ENCODE measurements around the gene MAP3K21.

MAP3K21 gene

GRCh38 chr1:233359905-233360304, 32.4 kb downstream of the MAP3K21 start:
- peaks cover 40% of the 10 kb centered on the region for H3K36me3 ChIP-seq (replicated peaks; ENCODE audit: low read depth, low read length)
- TF ChIP-seq EZH2phosphoT487 (IDR thresholded peaks at IDR 0.05; ENCODE audit: low read depth), result no peak
- TF ChIP-seq CTCF (IDR thresholded peaks at IDR 0.05; ENCODE audit: low read depth, low read length), result no peak
- peaks cover 4% of the 10 kb centered on the region; the same call in 1 of the 2 replicates for H4K20me1 ChIP-seq (ENCODE audit: insufficient read depth, low read length)
- H3K9me3 ChIP-seq (ENCODE audit: insufficient read depth, low read length), result no peaks in the 10 kb centered on the region
- peaks cover 28% of the 10 kb centered on the region for H3K4me1 ChIP-seq (ENCODE audit: low read length)
- no peaks in the 10 kb centered on the region for H3K27me3 ChIP-seq (ENCODE audit: low read depth, low read length)
- H3K4me2 ChIP-seq (ENCODE audit: low read length), result no peak overlapping the region
- H2AFZ ChIP-seq (ENCODE audit: low read depth, low read length), result no peak overlapping the region
- no peaks in the 10 kb centered on the region for H3K79me2 ChIP-seq (ENCODE audit: low read length)
- H3K27ac ChIP-seq (ENCODE audit: low read length), result no peak overlapping the region
- H3K4me3 ChIP-seq (ENCODE audit: low read length), result no peak overlapping the region
- no peak overlapping the region for H3K9ac ChIP-seq (ENCODE audit: low read length)

DNA sequence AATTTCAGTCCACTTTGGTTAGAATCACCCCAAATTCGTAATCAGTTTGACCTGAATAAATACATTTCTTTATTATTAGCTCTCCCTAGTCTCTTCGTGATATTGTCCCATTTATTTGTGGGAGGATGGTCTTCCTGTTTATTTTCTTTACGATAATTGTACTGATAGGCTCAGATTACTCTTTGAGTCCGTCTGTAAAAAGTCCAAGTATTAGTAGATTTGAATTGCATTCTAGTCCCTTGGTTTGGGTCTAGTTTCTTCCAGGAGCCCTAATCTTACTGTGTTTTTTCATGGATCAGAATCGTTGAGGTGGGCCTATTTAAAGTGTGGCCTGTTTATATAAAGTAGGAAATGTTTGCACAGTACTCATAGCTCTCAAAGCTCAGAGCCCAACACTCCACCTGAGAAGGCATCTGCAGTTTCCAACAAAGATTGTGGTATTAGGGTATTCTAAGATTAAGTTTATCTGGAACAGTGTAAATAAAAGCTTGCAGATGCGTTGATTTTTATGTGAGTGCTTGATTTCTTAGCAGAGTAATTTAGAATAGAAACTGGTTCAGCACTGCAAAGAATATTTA, 33.1 kb downstream of the MAP3K21 start:
- Histone ChIP-seq H4K20me1 (ENCODE audit: insufficient read depth, low read length) (peaks cover 4% of the 10 kb centered on the region; the same call in 1 of the 2 replicates), H3K27me3 (ENCODE audit: low read depth, low read length) (no peaks in the 10 kb centered on the region), H3K36me3 (replicated peaks; ENCODE audit: low read depth, low read length) (peaks cover 33% of the 10 kb centered on the region), H3K4me3 (ENCODE audit: low read length) (no peak overlapping the region), H3K79me2 (ENCODE audit: low read length) (no peaks in the 10 kb centered on the region), H3K9ac (ENCODE audit: low read length) (no peak overlapping the region), H3K4me1 (ENCODE audit: low read length) (peaks cover 26% of the 10 kb centered on the region), H3K4me2 (ENCODE audit: low read length) (no peak overlapping the region), H3K9me3 (ENCODE audit: insufficient read depth, low read length) (no peaks in the 10 kb centered on the region), H2AFZ (ENCODE audit: low read depth, low read length) (no peak overlapping the region), H3K27ac (ENCODE audit: low read length) (no peak overlapping the region)
- TF ChIP-seq CTCF (IDR thresholded peaks at IDR 0.05; ENCODE audit: low read depth, low read length) (no peak), EZH2phosphoT487 (IDR thresholded peaks at IDR 0.05; ENCODE audit: low read depth) (no peak)

- Histone ChIP-seq H3K4me3 (ENCODE audit: low read length) (no peak overlapping the region), H3K27me3 (ENCODE audit: low read depth, low read length) (no peaks in the 10 kb centered on the region), H3K4me1 (ENCODE audit: low read length) (peaks cover 14% of the 10 kb centered on the region), H3K36me3 (replicated peaks; ENCODE audit: low read depth, low read length) (peaks cover 26% of the 10 kb centered on the region), H4K20me1 (ENCODE audit: insufficient read depth, low read length) (peaks cover 4% of the 10 kb centered on the region; the same call in 1 of the 2 replicates), H3K27ac (ENCODE audit: low read length) (no peak overlapping the region), H3K9ac (ENCODE audit: low read length) (no peak overlapping the region), H2AFZ (ENCODE audit: low read depth, low read length) (no peak overlapping the region), H3K79me2 (ENCODE audit: low read length) (no peaks in the 10 kb centered on the region), H3K9me3 (ENCODE audit: insufficient read depth, low read length) (no peaks in the 10 kb centered on the region), H3K4me2 (ENCODE audit: low read length) (no peak overlapping the region)
- TF ChIP-seq CTCF (IDR thresholded peaks at IDR 0.05; ENCODE audit: low read depth, low read length) (no peak), EZH2phosphoT487 (IDR thresholded peaks at IDR 0.05; ENCODE audit: low read depth) (no peak)
These were observed 34.4 kb downstream of the MAP3K21 start for GRCh38 chr1:233361876-233362275.

DNA sequence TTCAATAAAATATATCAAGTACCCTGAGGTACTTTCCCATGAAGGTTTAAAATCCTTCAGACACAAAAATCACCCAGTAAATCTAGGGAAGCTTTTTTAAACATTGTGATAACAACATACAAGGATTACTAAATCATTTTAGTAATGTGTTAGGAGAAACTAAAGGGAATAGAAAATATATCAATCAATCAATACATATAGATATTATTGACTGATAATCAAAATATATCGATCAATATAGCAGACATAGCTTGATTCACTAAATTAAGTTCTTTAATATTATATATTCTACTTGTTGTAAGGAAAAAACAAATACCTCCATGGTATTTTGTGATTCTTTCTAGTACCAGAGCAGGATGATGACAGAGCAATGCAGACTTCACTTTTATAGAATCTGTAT, 35.2 kb downstream of the MAP3K21 start:
- Histone ChIP-seq H3K4me2 (ENCODE audit: low read length) (no peak overlapping the region), H3K36me3 (replicated peaks; ENCODE audit: low read depth, low read length) (peaks cover 20% of the 10 kb centered on the region), H3K27ac (ENCODE audit: low read length) (no peak overlapping the region), H3K4me1 (ENCODE audit: low read length) (peaks cover 8% of the 10 kb centered on the region), H3K9ac (ENCODE audit: low read length) (no peak overlapping the region), H2AFZ (ENCODE audit: low read depth, low read length) (no peak overlapping the region), H3K79me2 (ENCODE audit: low read length) (no peaks in the 10 kb centered on the region), H3K4me3 (ENCODE audit: low read length) (no peak overlapping the region), H4K20me1 (ENCODE audit: insufficient read depth, low read length) (peaks cover 4% of the 10 kb centered on the region; the same call in 1 of the 2 replicates), H3K27me3 (ENCODE audit: low read depth, low read length) (no peaks in the 10 kb centered on the region), H3K9me3 (ENCODE audit: insufficient read depth, low read length) (no peaks in the 10 kb centered on the region)
- TF ChIP-seq CTCF (IDR thresholded peaks at IDR 0.05; ENCODE audit: low read depth, low read length) (no peak), EZH2phosphoT487 (IDR thresholded peaks at IDR 0.05; ENCODE audit: low read depth) (no peak)
